PC-3 (cell line): ENCODE data around the gene INKA2. TPM values are rescaled to one million over a fixed set of nuclear protein-coding genes. Genes with fewer than 3 reads are reported as not detected.

Source experiments
- ATAC-seq: fragments of 200-7000 bp; cut with Tn5 transposase; 2 replicates; pipeline ENCODE4 v1.9.1; 2020; ENCODE audit warnings: mild to moderate bottlenecking, moderate library complexity
- BruUV-seq: library from RNA; stranded (reverse); fragments of 400-500 nt; replicated peaks from 2 replicates; lab custom pipeline; 2021; lab: Mats Ljungman, UMichigan
- CTCF ChIA-PET: fragments of 300-600 bp; sonication (Branson Sonifier 250); formaldehyde crosslinking; loops from one replicate; lab custom pipeline; 2022; ENCODE audit warnings: antibody characterized with exemption; lab: Charles Lee
- POLR2A ChIA-PET: fragments of 300-600 bp; sonication (Branson Sonifier 250); formaldehyde crosslinking; loops from one replicate; lab custom pipeline; 2022; ENCODE audit warnings: antibody characterized with exemption; ENCODE audit not compliant: unreplicated experiment; lab: Charles Lee
- DNase-seq: peaks from one replicate; pipeline ENCODE4 v3.0.0-alpha.2; 2015
- H2AFZ ChIP-seq: fragments of 300-600 bp; sonication (generic); 2 replicates; pipeline ENCODE4 v1.6.0; 2016; ENCODE audit warnings: antibody characterized with exemption, low read length
- H3F3A ChIP-seq: fragments of 300-600 bp; sonication (generic); one replicate; pipeline ENCODE4 v1.6.0; 2017; ENCODE audit warnings: antibody characterized with exemption, low read length, control low read depth, mild to moderate bottlenecking; ENCODE audit not compliant: unreplicated experiment
- H3K27ac ChIP-seq: fragments of 300-600 bp; sonication (generic); 2 replicates; pipeline ENCODE4 v1.5.1; 2016; ENCODE audit warnings: mild to moderate bottlenecking, low read length
- H3K27me3 ChIP-seq: fragments of 300-600 bp; sonication (generic); 2 replicates; pipeline ENCODE4 v1.6.1; 2016; ENCODE audit warnings: low read length, mixed read lengths
- H3K36me3 ChIP-seq: fragments of 300-600 bp; sonication (generic); 2 replicates; pipeline ENCODE4 v1.6.1; 2016; ENCODE audit warnings: low read depth, mixed run types, low read length, mixed read lengths
- H3K4me1 ChIP-seq: fragments of 300-600 bp; sonication (generic); 2 replicates; pipeline ENCODE4 v1.5.1; 2016; ENCODE audit warnings: low read length; ENCODE audit not compliant: insufficient read depth
- H3K4me2 ChIP-seq: fragments of 300-600 bp; sonication (generic); 2 replicates; pipeline ENCODE4 v1.6.0; 2016; ENCODE audit warnings: low read length
- H3K4me3 ChIP-seq: fragments of 300-600 bp; sonication (generic); 2 replicates; pipeline ENCODE4 v1.5.1; 2016; ENCODE audit warnings: mild to moderate bottlenecking, low read length, mixed read lengths
- H3K79me2 ChIP-seq: fragments of 300-600 bp; sonication (generic); 2 replicates; pipeline ENCODE4 v1.6.1; 2017; ENCODE audit warnings: low read length, mixed read lengths
- H3K9ac ChIP-seq: fragments of 300-600 bp; sonication (generic); 2 replicates; pipeline ENCODE4 v1.6.0; 2016; ENCODE audit warnings: mild to moderate bottlenecking, low read length
- H3K9me2 ChIP-seq: fragments of 300-600 bp; sonication (generic); replicated peaks from 2 replicates; pipeline ENCODE4 v1.6.1; 2016; ENCODE audit warnings: mixed run types, low read length, mixed read lengths
- H3K9me3 ChIP-seq: fragments of 300-600 bp; sonication (generic); 2 replicates; pipeline ENCODE4 v1.6.1; 2016; ENCODE audit warnings: low read length, mixed read lengths
- H4K20me1 ChIP-seq: fragments of 300-600 bp; sonication (generic); 2 replicates; pipeline ENCODE4 v1.6.1; 2016; ENCODE audit warnings: low read length, mixed read lengths
- EZH2 ChIP-seq: fragments of 300-600 bp; sonication (generic); IDR thresholded peaks from one replicate; pipeline ENCODE4 v1.6.1; 2017; ENCODE audit warnings: antibody characterized with exemption, mild to moderate bottlenecking, low read length; ENCODE audit not compliant: unreplicated experiment
- EZH2phosphoT487 ChIP-seq: fragments of 300-600 bp; sonication (generic); IDR thresholded peaks from 2 replicates; pipeline ENCODE4 v1.6.1; 2018; ENCODE audit warnings: mild to moderate bottlenecking, antibody characterized with exemption, low read length, borderline replicate concordance
- intact Hi-C: fragments of 100-400 bp; cut with micrococcal nuclease; formaldehyde crosslinking; loops from 2 replicates; pipeline ENCODE4 v1.9.0; 2023
- total RNA-seq: library from RNA; depleted of rRNA; stranded (reverse); fragments of >200 nt; gene quantifications from 2 replicates; pipeline ENCODE4 v1.2.3, GENCODE V29; 2014
- TF ChIP-seq, protein P1 (sequence below): fragments of 300-600 bp; sonication (generic); conservative IDR thresholded peaks from 2 replicates; pipeline ENCODE4 v1.5.1; 2017; ENCODE audit warnings: antibody characterized with exemption, low read depth, mild to moderate bottlenecking, low read length

The INKA2 gene
- total RNA-seq, 1 experiment from 2014 or later = 0.11 TPM

DNA sequence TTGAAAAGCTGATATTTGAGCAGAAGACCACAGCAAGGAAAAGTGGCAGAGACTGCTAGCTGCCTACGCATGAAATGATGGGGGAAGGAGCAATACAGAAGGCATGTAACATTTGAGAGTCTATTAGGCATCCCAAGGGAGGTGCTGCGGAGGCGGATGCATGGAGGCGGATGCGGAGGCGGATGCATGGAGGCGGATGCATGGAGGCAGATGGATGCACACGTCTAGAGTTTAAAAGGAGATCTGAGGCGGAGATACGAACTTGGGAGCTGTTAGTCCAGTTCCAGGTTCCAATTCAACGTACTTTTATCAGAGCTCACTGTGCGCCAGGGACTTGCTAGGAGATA, 15.8 kb upstream of the INKA2 start:
- Histone ChIP-seq H2AFZ (peak overlapping the region; percentile 97), H3K27me3 (no peaks in the 10 kb centered on the region), H3K4me1 (peaks cover 18% of the 10 kb centered on the region), H3K9ac (peak overlapping the region; percentile 92), H3F3A (no peaks in the 10 kb centered on the region), H3K9me3 (no peaks in the 10 kb centered on the region), H3K27ac (peak overlapping the region; percentile 73), H3K9me2 (no peaks in the 10 kb centered on the region), H3K4me2 (peak overlapping the region; percentile 96), H4K20me1 (no peaks in the 10 kb centered on the region), H3K4me3 (peak overlapping the region; percentile 82), H3K36me3 (peaks cover 11% of the 10 kb centered on the region; the same call in 1 of the 2 replicates), H3K79me2 (peaks cover 36% of the 10 kb centered on the region)
- peak; percentile 42 for ATAC-seq
- peak; percentile 47 for DNase-seq
- BruUV-seq = TSS peak; percentile 71
- no peak for TF ChIP-seq EZH2
- no peak for TF ChIP-seq EZH2phosphoT487
- TF ChIP-seq, protein P1, sequence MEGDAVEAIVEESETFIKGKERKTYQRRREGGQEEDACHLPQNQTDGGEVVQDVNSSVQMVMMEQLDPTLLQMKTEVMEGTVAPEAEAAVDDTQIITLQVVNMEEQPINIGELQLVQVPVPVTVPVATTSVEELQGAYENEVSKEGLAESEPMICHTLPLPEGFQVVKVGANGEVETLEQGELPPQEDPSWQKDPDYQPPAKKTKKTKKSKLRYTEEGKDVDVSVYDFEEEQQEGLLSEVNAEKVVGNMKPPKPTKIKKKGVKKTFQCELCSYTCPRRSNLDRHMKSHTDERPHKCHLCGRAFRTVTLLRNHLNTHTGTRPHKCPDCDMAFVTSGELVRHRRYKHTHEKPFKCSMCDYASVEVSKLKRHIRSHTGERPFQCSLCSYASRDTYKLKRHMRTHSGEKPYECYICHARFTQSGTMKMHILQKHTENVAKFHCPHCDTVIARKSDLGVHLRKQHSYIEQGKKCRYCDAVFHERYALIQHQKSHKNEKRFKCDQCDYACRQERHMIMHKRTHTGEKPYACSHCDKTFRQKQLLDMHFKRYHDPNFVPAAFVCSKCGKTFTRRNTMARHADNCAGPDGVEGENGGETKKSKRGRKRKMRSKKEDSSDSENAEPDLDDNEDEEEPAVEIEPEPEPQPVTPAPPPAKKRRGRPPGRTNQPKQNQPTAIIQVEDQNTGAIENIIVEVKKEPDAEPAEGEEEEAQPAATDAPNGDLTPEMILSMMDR = no peak
- intact Hi-C loops = loop anchor here (2.0 kb wide), 1 partner anchor 40 kb away; no protein-coding TSS in a partner anchor
- ChIA-PET CTCF (interaction anchor here (0.6 to 1.0 kb wide), 2 partner anchors 40 to 273 kb away, joined by 3 to 7 read pairs; no protein-coding TSS in a partner anchor), POLR2A (no interaction called here)

DNA sequence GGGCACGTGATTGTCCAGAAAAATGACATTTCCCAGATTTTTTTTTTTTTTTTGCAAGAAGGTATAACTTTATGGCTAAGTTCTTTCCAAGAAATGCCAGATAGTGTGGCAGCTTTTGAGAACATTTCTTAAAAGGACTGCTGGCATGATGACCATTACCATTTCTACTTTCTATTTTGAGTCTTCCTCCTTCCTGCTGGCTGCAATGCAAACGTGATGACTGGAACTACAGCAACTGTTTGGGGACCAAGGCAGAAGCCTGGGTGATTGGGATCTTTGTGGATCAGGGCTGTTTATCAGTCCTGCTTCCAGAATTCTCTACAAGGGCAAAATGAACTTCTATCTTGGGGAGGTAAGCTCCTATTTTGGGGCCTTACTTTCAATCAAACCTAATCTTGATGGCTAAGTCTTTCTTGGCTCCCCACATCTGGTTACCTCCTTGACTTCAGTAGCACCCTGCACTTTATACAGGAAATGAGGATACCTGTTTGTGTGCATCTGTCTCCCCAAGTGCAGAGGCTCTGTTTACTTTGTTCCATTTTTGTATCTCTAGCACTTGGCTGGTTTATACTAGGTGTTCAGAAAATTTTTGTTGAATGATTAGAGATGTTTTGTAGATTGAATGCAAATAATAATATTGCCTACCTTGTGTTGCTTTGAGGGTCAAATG, 12.8 kb upstream of the INKA2 start:
- no TSS peak for BruUV-seq
- Histone ChIP-seq H4K20me1 (no peaks in the 10 kb centered on the region), H3K9me2 (no peaks in the 10 kb centered on the region), H3K9ac (no peak overlapping the region), H3K27ac (no peak overlapping the region), H3K27me3 (no peaks in the 10 kb centered on the region), H3K4me1 (peaks cover 11% of the 10 kb centered on the region), H3F3A (no peaks in the 10 kb centered on the region), H3K4me3 (no peak overlapping the region), H3K9me3 (no peaks in the 10 kb centered on the region), H3K4me2 (no peak overlapping the region), H2AFZ (no peak overlapping the region), H3K36me3 (no peaks in the 10 kb centered on the region), H3K79me2 (peaks cover 13% of the 10 kb centered on the region)
- DNase-seq (no peak), ATAC-seq (no peak)
- intact Hi-C loops = no loop called here
- ChIA-PET CTCF (interaction anchor here (0.6 kb wide), 1 partner anchor 45 kb away, joined by 3 read pairs; no protein-coding TSS in a partner anchor), POLR2A (no interaction called here)
- TF ChIP-seq, protein P1 = no peak
- TF ChIP-seq EZH2 (no peak), EZH2phosphoT487 (no peak)

GRCh38 chr1:111750856-111751255, 11.7 kb upstream of the INKA2 start:
- DNase-seq (no peak), ATAC-seq (no peak)
- intact Hi-C loops = no loop called here
- ChIA-PET CTCF (no interaction called here), POLR2A (no interaction called here)
- H2AFZ ChIP-seq = no peak overlapping the region
- H3K79me2 ChIP-seq = peaks cover 1% of the 10 kb centered on the region; the same call in 1 of the 2 replicates
- H3K27ac ChIP-seq = no peak overlapping the region
- H3K4me1 ChIP-seq = peaks cover 6% of the 10 kb centered on the region
- H3K4me2 ChIP-seq = no peak overlapping the region
- no peaks in the 10 kb centered on the region for H3K9me3 ChIP-seq
- BruUV-seq = no TSS peak
- no peak overlapping the region for H3K4me3 ChIP-seq
- H3K9ac ChIP-seq = no peak overlapping the region
- no peaks in the 10 kb centered on the region for H3K36me3 ChIP-seq
- H4K20me1 ChIP-seq = no peaks in the 10 kb centered on the region
- H3K9me2 ChIP-seq = no peaks in the 10 kb centered on the region
- TF ChIP-seq EZH2 (no peak), EZH2phosphoT487 (no peak)
- TF ChIP-seq, protein P1 = no peak
- H3K27me3 ChIP-seq = no peaks in the 10 kb centered on the region
- no peaks in the 10 kb centered on the region for H3F3A ChIP-seq
